Small intestine (tissue), 16 donors: ENCODE results near the gene FN3K. TPM values are rescaled to one million over a fixed set of nuclear protein-coding genes. Genes with fewer than 3 reads are reported as not detected.

ENCODE experiments used
- DNase-seq, 2 donors: peaks; one replicate each; pipeline versions ENCODE4 v3.0.0 to v3.0.0-alpha.2; 2013
- FAIRE-seq: peaks from 2 replicates; lab custom pipeline; 2012; peaks lifted over from hg19 to GRCh38; lab: Jason Lieb, UNC
- H3K27ac ChIP-seq, 3 donors: one replicate each; pipeline ENCODE4 v1.5.1; 2013; ENCODE audit warnings: low read length in 2 of 3, mild to moderate bottlenecking in 2 of 3, control low read depth in 1 of 3, inconsistent platforms in 1 of 3, low read depth in 1 of 3, moderate library complexity in 1 of 3
- H3K27me3 ChIP-seq, 3 donors: one replicate each; pipeline ENCODE4 v1.6.1; 2013; ENCODE audit warnings: low read length in 3 of 3, inconsistent platforms in 1 of 3; ENCODE audit not compliant: control insufficient read depth in 3 of 3, insufficient read depth in 3 of 3
- H3K36me3 ChIP-seq, 3 donors: one replicate each; pipeline ENCODE4 v1.6.1; 2013; ENCODE audit warnings: low read length in 3 of 3, inconsistent platforms in 1 of 3, low read depth in 1 of 3, mild to moderate bottlenecking in 1 of 3, moderate library complexity in 1 of 3; ENCODE audit not compliant: control insufficient read depth in 3 of 3, insufficient read depth in 2 of 3
- H3K4me1 ChIP-seq, 3 donors: one replicate each; pipeline ENCODE4 v1.6.1; 2013; ENCODE audit warnings: low read length in 2 of 3, inconsistent platforms in 1 of 3, low read depth in 1 of 3, mild to moderate bottlenecking in 1 of 3, moderate library complexity in 1 of 3; ENCODE audit not compliant: control insufficient read depth in 3 of 3, insufficient read depth in 2 of 3
- H3K4me3 ChIP-seq, 3 donors: one replicate each; pipeline ENCODE4 v1.5.1; 2013; ENCODE audit warnings: low read length in 3 of 3, control low read depth in 1 of 3, inconsistent platforms in 1 of 3, low read depth in 1 of 3, mild to moderate bottlenecking in 1 of 3, moderate library complexity in 1 of 3
- H3K9me3 ChIP-seq, 2 donors: one replicate each; pipeline ENCODE4 v1.6.1; 2013; ENCODE audit warnings: low read depth in 1 of 2, low read length in 1 of 2; ENCODE audit not compliant: control insufficient read depth in 2 of 2, insufficient read depth in 1 of 2
- WGBS, 3 donors: extraction: QIAGEN DNeasy Blood & Tissue Kit; methylation state at CpG; one replicate each; pipeline ENCODE4 v1.1.7; 2013; 5-methylcytosine and 5-hydroxymethylcytosine counted together
- long read RNA-seq, 10 donors: transcript quantifications; one replicate each; lab custom pipeline, GENCODE V29; 2026
- polyA plus RNA-seq, 4 donors: library from polyadenylated mRNA; stranded (reverse) in 3 of 4; unstranded in 1 of 4; fragments of 200-250 nt in 3 of 4; fragments of 120-200 nt in 1 of 4; gene quantifications; one replicate each; pipeline versions ENCODE4 v1.2.1 to v1.2.3, GENCODE V29; 2013
- donor health status: healthy with polysubstance abuse.
- donor health status: control.
- donor health status: control.
- donor health status: Bipolar disorder and iron deficiency.
- donor health status: healthy.

FN3K gene
- 100 to 1,000 TPM in 1 of 4 donors, 10 to 100 TPM in 3; 17.9 to 261 (median 23.5) TPM for polyA plus RNA-seq
- long read RNA-seq, donor 1: 0 reads
- long read RNA-seq, donor 2, transcript FN3K-201 (6 exons, 1,434 nt): major isoform, 25 of 26 reads
- long read RNA-seq, donor 2, partial matches to known transcripts: 0 of 26 reads
- long read RNA-seq, donor 2, other reads (novel, unspliced or antisense): 0 of 26 reads
- long read RNA-seq, donor 3, transcript FN3K-201 (6 exons, 1,434 nt): major isoform, 35 of 86 reads
- long read RNA-seq, donor 3, partial matches to known transcripts: 47 of 86 reads
- long read RNA-seq, donor 3, other reads (novel, unspliced or antisense): 0 of 86 reads
- long read RNA-seq, donor 4: 0 reads
- long read RNA-seq, donor 5, transcript FN3K-201 (6 exons, 1,434 nt): major isoform, 10 of 11 reads
- long read RNA-seq, donor 5, partial matches to known transcripts: 0 of 11 reads
- long read RNA-seq, donor 5, other reads (novel, unspliced or antisense): 0 of 11 reads
- long read RNA-seq, donor 6, transcript FN3K-201 (6 exons, 1,434 nt): major isoform, 56 of 72 reads
- long read RNA-seq, donor 6, partial matches to known transcripts: 14 of 72 reads
- long read RNA-seq, donor 6, other reads (novel, unspliced or antisense): 0 of 72 reads
- long read RNA-seq, donor 7, transcript FN3K-201 (6 exons, 1,434 nt): major isoform, 26 of 28 reads
- long read RNA-seq, donor 7, partial matches to known transcripts: 0 of 28 reads
- long read RNA-seq, donor 7, other reads (novel, unspliced or antisense): 0 of 28 reads
- long read RNA-seq, donor 8: 0 reads
- long read RNA-seq, donor 9, transcript FN3K-201 (6 exons, 1,434 nt): major isoform, 15 of 17 reads
- long read RNA-seq, donor 9, partial matches to known transcripts: 0 of 17 reads
- long read RNA-seq, donor 9, other reads (novel, unspliced or antisense): 0 of 17 reads
- long read RNA-seq, donor 10, transcript FN3K-201 (6 exons, 1,434 nt): major isoform, 12 of 12 reads
- long read RNA-seq, donor 10, partial matches to known transcripts: 0 of 12 reads
- long read RNA-seq, donor 10, other reads (novel, unspliced or antisense): 0 of 12 reads

DNA sequence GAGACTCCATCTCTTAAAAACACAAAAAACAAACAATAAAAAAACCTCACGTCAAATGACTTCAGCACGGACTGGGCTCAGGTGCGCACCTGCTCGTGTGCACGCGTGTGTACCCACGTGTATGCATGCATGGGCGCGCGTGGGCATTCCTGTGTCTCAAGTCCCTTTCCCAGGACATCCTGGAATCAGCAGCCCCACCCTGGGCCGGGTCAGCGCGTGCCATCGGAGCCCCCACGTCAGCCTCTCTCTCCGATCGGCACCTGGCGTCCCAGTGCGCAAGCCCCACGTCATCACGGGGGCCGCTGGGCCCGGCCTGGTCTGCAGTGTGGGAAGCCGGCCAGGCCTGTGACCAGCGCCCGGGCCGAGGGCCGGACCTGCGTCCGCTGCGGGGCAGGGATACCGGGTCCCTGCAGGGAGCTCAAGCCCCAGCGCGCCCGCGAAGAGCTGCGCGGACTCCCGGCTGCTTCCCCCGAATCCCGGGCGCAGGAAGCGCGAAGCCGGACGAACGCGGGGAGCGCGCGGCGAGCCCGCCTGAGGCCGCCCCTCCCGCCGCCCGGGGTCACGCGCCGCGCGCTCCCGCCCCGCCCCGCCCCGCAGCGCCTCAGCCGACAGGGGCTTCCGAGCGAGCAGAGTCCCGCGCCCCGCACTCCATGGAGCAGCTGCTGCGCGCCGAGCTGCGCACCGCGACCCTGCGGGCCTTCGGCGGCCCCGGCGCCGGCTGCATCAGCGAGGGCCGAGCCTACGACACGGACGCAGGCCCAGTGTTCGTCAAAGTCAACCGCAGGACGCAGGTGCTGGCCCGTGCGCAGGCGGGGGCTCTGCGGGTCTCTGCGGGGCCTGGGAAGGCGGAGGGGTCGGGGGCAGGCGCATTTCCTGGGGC is at the start of gene FN3K:
TSS of gene FN3K (plus strand) at position 629 of the 880 bp plus-strand sequence. CDS start at position 651, 22 bp downstream.
- Histone ChIP-seq H3K36me3 (peaks cover 0 to 73% (median 0%) of the 10 kb centered on the region in 3 donors), H3K27me3 (no peaks in the 10 kb centered on the region), H3K27ac (peak within 1 kb of the TSS in 2 of 3 donors; percentile 82 to 83), H3K4me1 (peaks cover 0 to 13% (median 0%) of the 10 kb centered on the region in 3 donors), H3K9me3 (peaks cover 0 to 16% of the 10 kb centered on the region in 2 donors), H3K4me3 (peak within 1 kb of the TSS; percentile 66 to 86 (median 75))
- DNase-seq (peak; percentile 62 to 91), FAIRE-seq (no peak)
- WGBS, 3 donors: 4 to 9% (median 6%) methylated on average over 51 to 101 of the region's 101 CpGs

DNA sequence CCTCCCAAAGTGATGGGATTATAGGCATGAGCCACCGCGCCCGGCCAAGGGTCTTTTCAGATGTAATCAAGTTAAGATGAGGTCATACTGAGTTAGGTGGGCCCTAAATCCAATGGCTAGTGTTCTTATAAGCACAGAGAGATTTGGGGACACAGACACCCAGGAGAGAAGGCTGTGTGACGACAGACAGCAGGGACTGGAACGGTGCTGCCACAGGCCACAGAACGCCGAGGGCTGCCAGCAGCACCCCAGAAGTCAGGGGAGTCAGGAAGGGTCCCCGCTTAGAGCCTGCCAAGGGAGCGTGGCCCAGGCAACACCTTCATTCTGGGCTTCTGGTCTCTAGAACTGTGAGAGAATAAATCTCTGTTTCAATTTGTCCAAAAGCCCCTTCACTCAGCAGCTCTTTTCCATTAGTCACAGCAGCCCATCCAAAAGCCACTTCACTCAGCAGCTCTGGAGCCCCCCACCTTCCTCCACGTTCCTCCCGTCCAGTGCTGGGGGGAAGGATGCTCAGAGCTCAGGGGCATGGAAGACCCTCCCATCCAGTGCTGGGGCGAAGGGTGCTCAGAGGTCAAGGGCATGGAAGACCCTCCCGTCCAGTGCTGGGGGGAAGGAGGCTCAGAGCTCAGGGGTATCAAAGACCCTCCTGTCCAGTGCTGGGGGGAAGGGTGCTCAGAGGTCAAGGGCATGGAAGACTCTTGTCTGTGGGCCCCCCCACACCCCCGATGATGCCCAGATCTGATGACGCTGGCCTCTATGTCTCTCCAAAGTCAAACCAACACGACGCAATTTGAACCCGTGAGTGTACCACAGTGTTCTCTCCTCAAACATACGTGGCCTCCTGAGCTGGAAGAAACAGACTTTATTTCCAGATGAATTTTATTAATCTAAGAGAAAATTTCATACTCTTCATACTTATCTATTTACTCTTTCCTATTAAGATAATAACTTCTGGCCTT is 48.8 kb upstream of the FN3K start:
- FAIRE-seq (no peak), DNase-seq (no peak)
- no peaks in the 10 kb centered on the region for H3K9me3 ChIP-seq
- no peak overlapping the region for H3K4me3 ChIP-seq
- WGBS, 3 donors: 59 to 82% (median 72%) methylated on average over 19 of the region's 19 CpGs
- H3K27ac ChIP-seq: peak overlapping the region in 2 of 3 donors; percentile 63 to 71
- peaks cover 0 to 37% (median 0%) of the 10 kb centered on the region in 3 donors for H3K36me3 ChIP-seq
- no peaks in the 10 kb centered on the region for H3K27me3 ChIP-seq
- peaks cover 0 to 10% (median 6%) of the 10 kb centered on the region in 3 donors for H3K4me1 ChIP-seq

DNA sequence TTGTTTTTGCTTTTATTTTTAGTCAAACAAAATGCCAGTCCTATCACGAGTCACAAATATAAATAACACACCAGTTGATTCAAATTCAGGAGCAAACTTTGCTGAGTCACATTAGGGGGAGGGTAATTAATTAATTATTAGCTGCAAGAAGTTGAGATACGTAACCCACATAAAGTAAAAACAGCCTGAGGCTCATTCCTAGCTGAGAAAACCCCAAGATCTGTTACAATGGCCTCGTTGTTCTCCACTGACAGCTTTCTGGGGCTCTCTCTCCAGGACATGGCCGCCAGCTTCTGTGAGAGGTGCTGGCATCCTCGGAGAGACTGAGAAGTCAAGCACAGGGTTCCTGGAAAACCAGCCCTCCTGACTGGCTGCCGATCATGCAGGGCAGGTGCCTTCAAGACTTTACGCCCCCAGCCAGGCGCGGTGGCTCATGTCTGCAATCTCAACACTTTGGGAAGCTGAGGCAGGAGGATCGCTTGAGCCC is 48.0 kb upstream of the FN3K start:
- Histone ChIP-seq H3K4me3 (no peak overlapping the region), H3K9me3 (no peaks in the 10 kb centered on the region), H3K27ac (peak overlapping the region in 2 of 3 donors; percentile 61 to 82), H3K4me1 (peaks cover 0 to 10% (median 6%) of the 10 kb centered on the region in 3 donors), H3K27me3 (no peaks in the 10 kb centered on the region), H3K36me3 (peaks cover 0 to 41% (median 0%) of the 10 kb centered on the region in 3 donors)
- FAIRE-seq (no peak), DNase-seq (peak; percentile 45 to 82)
- WGBS, 3 donors: 26 to 67% (median 32%) methylated on average over 10 of the region's 10 CpGs

DNA sequence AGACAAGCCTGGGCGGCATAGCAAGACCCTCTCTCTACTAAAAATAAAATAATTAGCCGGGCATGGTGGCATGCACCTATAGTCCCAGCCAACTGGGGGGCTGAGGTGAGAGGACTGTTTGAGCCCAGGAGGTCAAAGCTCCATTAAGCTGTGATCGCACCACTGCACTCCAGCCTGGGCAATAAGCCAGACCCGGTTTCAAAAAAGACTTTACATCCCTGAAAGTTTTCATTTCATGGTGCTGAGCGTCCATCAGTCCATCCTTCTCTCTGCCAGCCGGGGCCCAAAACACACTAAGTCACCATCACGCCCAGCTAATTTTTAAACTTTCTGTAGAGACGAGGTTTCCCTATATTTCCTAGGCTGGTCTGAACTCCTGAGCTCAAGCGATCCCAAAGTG is 47.5 kb upstream of the FN3K start:
- no peaks in the 10 kb centered on the region for H3K27me3 ChIP-seq
- peak overlapping the region in 1 of 3 donors; percentile 82 for H3K27ac ChIP-seq
- H3K9me3 ChIP-seq: no peaks in the 10 kb centered on the region
- FAIRE-seq (no peak), DNase-seq (no peak)
- no peak overlapping the region for H3K4me3 ChIP-seq
- 81 to 90% (median 82%) methylated on average over 9 of the region's 9 CpGs for WGBS, 3 donors
- peaks cover 0 to 42% (median 0%) of the 10 kb centered on the region in 3 donors for H3K36me3 ChIP-seq
- H3K4me1 ChIP-seq: peaks cover 0 to 10% (median 6%) of the 10 kb centered on the region in 3 donors

DNA sequence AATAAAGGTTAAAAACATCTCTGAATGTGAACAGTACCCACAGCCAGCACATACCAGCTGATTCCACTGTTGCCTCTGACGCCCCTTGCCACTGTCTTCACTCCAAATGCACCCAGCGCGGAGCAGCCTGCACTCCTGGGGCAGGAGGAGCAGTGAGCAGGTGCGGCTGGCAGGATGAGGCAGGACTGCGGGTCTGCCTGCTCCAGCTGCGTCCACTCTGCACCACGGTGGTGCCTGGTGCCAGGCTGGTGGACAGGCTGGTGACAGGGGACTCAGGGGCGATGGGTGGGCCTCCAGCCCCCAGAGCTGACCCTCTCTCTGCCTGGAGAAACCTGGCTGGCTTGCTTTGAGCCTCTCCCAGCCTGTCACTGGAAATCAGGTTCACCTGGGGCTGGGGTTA is 46.3 kb upstream of the FN3K start:
- FAIRE-seq (no peak), DNase-seq (no peak)
- H3K4me1 ChIP-seq: peaks cover 0 to 10% (median 6%) of the 10 kb centered on the region in 3 donors
- peaks cover 0 to 40% (median 0%) of the 10 kb centered on the region in 3 donors for H3K36me3 ChIP-seq
- WGBS, 3 donors: 56 to 83% (median 66%) methylated on average over 8 of the region's 8 CpGs
- peaks cover 0 to under 1% of the 10 kb centered on the region in 2 donors for H3K9me3 ChIP-seq
- H3K27me3 ChIP-seq: no peaks in the 10 kb centered on the region
- H3K4me3 ChIP-seq: no peak overlapping the region
- H3K27ac ChIP-seq: no peak overlapping the region

DNA sequence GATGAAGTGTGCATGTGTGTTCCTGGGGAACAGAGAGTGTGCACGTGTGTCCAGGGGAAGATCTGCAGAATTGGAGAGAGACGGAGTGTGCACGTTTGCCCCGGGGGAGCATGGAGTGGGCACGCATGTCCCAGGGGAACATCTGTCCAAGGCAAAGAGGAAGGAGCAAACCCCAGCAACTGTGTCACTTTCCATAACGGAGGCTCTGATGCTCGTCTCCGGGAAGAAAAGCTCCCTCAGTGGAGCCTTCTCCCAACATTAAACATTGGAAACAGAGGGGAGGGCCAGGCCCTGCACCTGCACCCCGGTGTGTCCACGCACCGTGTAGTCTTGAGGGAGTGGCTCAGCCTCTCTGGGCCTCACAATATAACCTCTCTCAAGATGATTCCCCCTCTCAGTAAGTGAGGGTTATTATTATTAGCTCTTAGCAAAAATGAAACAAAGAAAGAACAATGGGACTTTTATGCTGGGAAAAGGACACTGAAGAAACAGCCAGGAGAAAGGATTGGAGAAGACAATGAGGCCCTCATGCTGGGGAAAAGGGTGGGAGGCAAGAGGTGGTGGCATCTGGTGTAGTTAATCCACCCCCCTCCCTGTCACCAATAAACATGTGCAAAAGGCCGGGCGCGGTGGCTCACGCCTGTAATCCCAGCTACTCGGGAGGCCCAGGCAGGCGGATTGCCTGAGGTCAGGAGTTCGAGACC is 44.5 kb upstream of the FN3K start:
- FAIRE-seq: no peak
- 33 to 67% (median 65%) methylated on average over 18 of the region's 18 CpGs for WGBS, 3 donors

More for the DNA sequence above, 44.5 kb upstream of the FN3K start:
- H3K27ac ChIP-seq: no peak overlapping the region
- DNase-seq: no peak
- H3K36me3 ChIP-seq: peaks cover 0 to 42% (median 0%) of the 10 kb centered on the region in 3 donors
- H3K4me3 ChIP-seq: no peak overlapping the region
- H3K9me3 ChIP-seq: peaks cover 0 to 13% of the 10 kb centered on the region in 2 donors
- peaks cover 0 to 6% (median 4%) of the 10 kb centered on the region in 3 donors for H3K4me1 ChIP-seq
- H3K27me3 ChIP-seq: no peaks in the 10 kb centered on the region
